Right renal pelvis (tissue), 4 donors: ENCODE measurements around the gene RCAN3. TPM values are rescaled to one million over a fixed set of nuclear protein-coding genes. Genes with fewer than 3 reads are reported as not detected.
"Not testable (repeated sequence)": the region's sequence is repeated elsewhere in the genome, so short reads cannot be mapped to it uniquely, and the experiment has no call there.

ENCODE experiments used
- DNase-seq, 4 donors: peaks; one replicate each; pipeline ENCODE4 v3.0.0-alpha.2; 2013; ENCODE audit warnings: low read depth in 4 of 4, low spot score in 3 of 4, missing footprints in 1 of 4
- polyA plus RNA-seq, 4 donors: library from polyadenylated mRNA; unstranded; fragments of 120-200 nt; gene quantifications; one replicate each; pipeline ENCODE4 v1.2.1, GENCODE V29; 2013; ENCODE audit not compliant: insufficient read length in 4 of 4

RCAN3 gene
- polyA plus RNA-seq, 4 donors = 7.9 to 12.7 (median 12.2) TPM

- no peak for DNase-seq
These were observed 18.4 kb upstream of the RCAN3 start for GRCh38 chr1:24484199-24484598.

- DNase-seq = no peak
These were observed 16.1 kb upstream of the RCAN3 start for GRCh38 chr1:24486331-24487065.

- no peak for DNase-seq
These were observed 15.2 kb upstream of the RCAN3 start for GRCh38 chr1:24487455-24487854.

GRCh38 chr1:24488159-24488558 lies 14.5 kb upstream of the RCAN3 start:
- not testable (repeated sequence) for DNase-seq

- no peak for DNase-seq
These were observed 13.0 kb upstream of the RCAN3 start for GRCh38 chr1:24489674-24490073.

- DNase-seq = no peak
These were observed 12.4 kb upstream of the RCAN3 start for GRCh38 chr1:24490101-24490781.

GRCh38 chr1:24491577-24492360 lies 10.9 kb upstream of the RCAN3 start:
- DNase-seq = no peak

GRCh38 chr1:24492935-24493334 lies 9.7 kb upstream of the RCAN3 start:
- not testable (repeated sequence) for DNase-seq

- DNase-seq = no peak
These were observed 8.9 kb upstream of the RCAN3 start for GRCh38 chr1:24493785-24494184.

GRCh38 chr1:24498589-24498988 lies 4.0 kb upstream of the RCAN3 start:
- DNase-seq = no peak

- DNase-seq = no peak
These were observed 2.1 kb upstream of the RCAN3 start for GRCh38 chr1:24500448-24501048.

GRCh38 chr1:24501371-24502064 lies 1.1 kb upstream of the RCAN3 start:
- DNase-seq = no peak

GRCh38 chr1:24502065-24502708 lies 449 bp upstream of the RCAN3 start:
- peak in 3 of 4 donors; percentile 30 to 53 (median 38) for DNase-seq

- DNase-seq = no peak
These were observed 569 bp downstream of the RCAN3 start for GRCh38 chr1:24503059-24503751.

GRCh38 chr1:24503870-24504523 lies 1.4 kb downstream of the RCAN3 start:
- DNase-seq = no peak

- DNase-seq = no peak
These were observed 1.9 kb downstream of the RCAN3 start for GRCh38 chr1:24504560-24504959.

GRCh38 chr1:24505816-24506215 lies 3.2 kb downstream of the RCAN3 start:
- no peak for DNase-seq

- no peak for DNase-seq
These were observed 4.2 kb downstream of the RCAN3 start for GRCh38 chr1:24506691-24507381.
